SK-N-SH (cell line): ENCODE measurements around the gene C3orf22. TPM values are rescaled to one million over a fixed set of nuclear protein-coding genes. Genes with fewer than 3 reads are reported as not detected.

Experiments used
- CTCF ChIA-PET: fragments of 300-600, 350-600 bp; formaldehyde crosslinking; extraction: SDS; loops from one replicate; lab custom pipeline; 2021; lab: Yijun Ruan, JAX
- POLR2A ChIA-PET: fragments of 350-600 bp; sonication (Branson Sonifier 250); formaldehyde crosslinking; extraction: SDS; loops from one replicate; lab custom pipeline; 2020; ENCODE audit warnings: antibody characterized with exemption, inconsistent platforms; lab: Yijun Ruan, JAX
- DNase-seq: peaks from one replicate; pipeline ENCODE4 v3.0.0; 2012
- H2AFZ ChIP-seq: fragments of 200-600 bp; sonication (generic); 2 replicates; pipeline ENCODE4 v1.8.1; 2016; ENCODE audit warnings: antibody characterized with exemption, mild to moderate bottlenecking, low read depth
- H3F3A ChIP-seq: fragments of 200-600 bp; sonication (generic); replicated peaks from 2 replicates; pipeline ENCODE3; 2016; ENCODE audit warnings: antibody characterized with exemption, mild to moderate bottlenecking; ENCODE audit not compliant: insufficient read depth
- H3K27ac ChIP-seq, 2 experiments: fragments of 200-500 bp in 1 of 2; fragments of 200-600 bp in 1 of 2; sonication (Bioruptor generic) in 1 of 2; sonication (generic), shearing (Covaris generic) in 1 of 2; 2 replicates each; pipeline versions ENCODE4 v1.5.1 to v1.6.1; 2014 to 2016; ENCODE audit warnings: low read depth in 2 of 2, inconsistent platforms in 1 of 2, low read length in 1 of 2, mild to moderate bottlenecking in 1 of 2, mixed read lengths in 1 of 2
- H3K27me3 ChIP-seq: fragments of 200-600 bp; sonication (generic), shearing (Covaris generic); 2 replicates; pipeline ENCODE4 v1.6.1; 2016; ENCODE audit warnings: mixed run types; ENCODE audit not compliant: insufficient read depth
- H3K36me3 ChIP-seq, 2 experiments: fragments of 200-500 bp in 1 of 2; fragments of 200-600 bp in 1 of 2; sonication (Bioruptor generic) in 1 of 2; sonication (generic) in 1 of 2; replicated peaks in 1 of 2; 2 replicates each; pipeline versions ENCODE3 to v1.5.1; 2014 to 2016; ENCODE audit warnings: low read length in 1 of 2, mild to moderate bottlenecking in 1 of 2; ENCODE audit not compliant: insufficient read depth in 2 of 2, control insufficient read depth in 1 of 2
- H3K4me1 ChIP-seq, 2 experiments: fragments of 200-500 bp in 1 of 2; fragments of 200-600 bp in 1 of 2; sonication (Bioruptor generic) in 1 of 2; sonication (generic), shearing (Covaris generic) in 1 of 2; 2 replicates each; pipeline versions ENCODE4 v1.5.1 to v1.6.1; 2014 to 2016; ENCODE audit warnings: low read depth in 1 of 2, low read length in 1 of 2, mixed run types in 1 of 2; ENCODE audit not compliant: insufficient read depth in 2 of 2, control insufficient read depth in 1 of 2
- H3K4me2 ChIP-seq: fragments of 200-600 bp; sonication (generic), shearing (Covaris generic); 2 replicates; pipeline ENCODE4 v1.6.1; 2017; ENCODE audit warnings: mixed run types
- H3K4me3 ChIP-seq, 2 experiments: fragments of 200-500 bp in 1 of 2; fragments of 200-600 bp in 1 of 2; sonication (Bioruptor generic) in 1 of 2; sonication (generic), shearing (Covaris generic) in 1 of 2; 2 replicates each; pipeline versions ENCODE4 v1.5.1 to v1.8.1; 2014 to 2016; ENCODE audit warnings: low read depth in 2 of 2, inconsistent platforms in 1 of 2, low read length in 1 of 2, mild to moderate bottlenecking in 1 of 2, mixed read lengths in 1 of 2, moderate library complexity in 1 of 2
- H3K79me2 ChIP-seq: fragments of 200-600 bp; sonication (generic); 2 replicates; pipeline ENCODE4 v1.8.1; 2017; ENCODE audit warnings: mild to moderate bottlenecking; ENCODE audit not compliant: insufficient read depth
- H3K9ac ChIP-seq: fragments of 200-600 bp; sonication (generic); 2 replicates; pipeline ENCODE4 v1.6.1; 2017; ENCODE audit warnings: mixed run types
- H3K9me2 ChIP-seq: fragments of 200-600 bp; sonication (generic); 2 replicates; pipeline ENCODE4 v1.6.1; 2017; ENCODE audit warnings: mixed run types
- H3K9me3 ChIP-seq: fragments of 200-600 bp; sonication (generic); 2 replicates; pipeline ENCODE4 v1.6.1; 2017; ENCODE audit warnings: mixed run types, mild to moderate bottlenecking, moderate library complexity
- H4K20me1 ChIP-seq: fragments of 200-600 bp; sonication (generic); 2 replicates; pipeline ENCODE4 v1.6.1; 2017; ENCODE audit warnings: mild to moderate bottlenecking, mixed run types; ENCODE audit not compliant: insufficient read depth
- CHD2 ChIP-seq: fragments of 150-350 bp; IDR thresholded peaks from 2 replicates; pipeline ENCODE4 v1.6.1; 2018; ENCODE audit warnings: low read length; ENCODE audit not compliant: partially characterized antibody
- CTCF ChIP-seq: fragments of 200-600 bp; sonication (generic); IDR thresholded peaks from 2 replicates; pipeline ENCODE4 v1.6.1; 2017; ENCODE audit warnings: antibody characterized with exemption, mild to moderate bottlenecking, moderate library complexity
- ELF1 ChIP-seq: IDR thresholded peaks from 2 replicates; pipeline ENCODE4 v1.4.0; 2012
- EP300 ChIP-seq, 2 experiments: IDR thresholded peaks; 2 replicates each; pipeline versions ENCODE4 v1.4.0 to v1.6.1; 2012; ENCODE audit warnings: borderline replicate concordance in 1 of 2, low read depth in 1 of 2, low read length in 1 of 2
- EZH2phosphoT487 ChIP-seq: fragments of 200-600 bp; sonication (generic); IDR thresholded peaks from 2 replicates; pipeline ENCODE4 v1.6.1; 2017; ENCODE audit warnings: low read depth, mixed run types, mild to moderate bottlenecking, antibody characterized with exemption, moderate library complexity, borderline replicate concordance
- GABPA ChIP-seq: IDR thresholded peaks from 2 replicates; pipeline ENCODE4 v1.4.0; 2012; ENCODE audit warnings: low read depth, mild to moderate bottlenecking
- JUND ChIP-seq: IDR thresholded peaks from 2 replicates; pipeline ENCODE4 v1.4.0; 2012
- MXI1 ChIP-seq: IDR thresholded peaks from 2 replicates; pipeline ENCODE4 v1.6.1; 2012; ENCODE audit warnings: mild to moderate bottlenecking, low read depth, low read length, improper control_type of control experiment
- NFIC ChIP-seq: IDR thresholded peaks from 2 replicates; pipeline ENCODE4 v1.4.0; 2012; ENCODE audit warnings: borderline replicate concordance
- POLR2AphosphoS5 ChIP-seq: IDR thresholded peaks from 2 replicates; pipeline ENCODE4 v1.6.1; 2012; ENCODE audit warnings: low read depth, low read length
- RCOR1 ChIP-seq: fragments of 150-350 bp; IDR thresholded peaks from 2 replicates; pipeline ENCODE4 v1.6.1; 2017; ENCODE audit warnings: antibody characterized with exemption, low read length
- RFX5 ChIP-seq: IDR thresholded peaks from 2 replicates; pipeline ENCODE4 v1.6.1; 2012; ENCODE audit warnings: mild to moderate bottlenecking, improper control_type of control experiment, low read length
- RXRA ChIP-seq: IDR thresholded peaks from 2 replicates; pipeline ENCODE4 v1.4.0; 2012; ENCODE audit warnings: low read depth, mild to moderate bottlenecking, borderline replicate concordance
- SIN3A ChIP-seq: IDR thresholded peaks from 2 replicates; pipeline ENCODE4 v1.6.1; 2012; ENCODE audit warnings: low read depth, mild to moderate bottlenecking, low read length, moderate library complexity, borderline replicate concordance
- SMC3 ChIP-seq: IDR thresholded peaks from 2 replicates; pipeline ENCODE4 v1.6.1; 2012; ENCODE audit warnings: low read depth, low read length, improper control_type of control experiment
- TEAD4 ChIP-seq: IDR thresholded peaks from 2 replicates; pipeline ENCODE4 v1.4.0; 2012; ENCODE audit warnings: mild to moderate bottlenecking, borderline replicate concordance; ENCODE audit not compliant: insufficient read depth
- USF1 ChIP-seq: IDR thresholded peaks from 2 replicates; pipeline ENCODE4 v1.4.0; 2012; ENCODE audit warnings: low read depth, borderline replicate concordance
- YY1 ChIP-seq: IDR thresholded peaks from 2 replicates; pipeline ENCODE4 v1.4.0; 2012; ENCODE audit warnings: low read depth, mild to moderate bottlenecking
- ZBTB33 ChIP-seq: IDR thresholded peaks from 2 replicates; pipeline ENCODE4 v1.4.0; 2012; ENCODE audit warnings: low read depth, borderline replicate concordance
- WGBS: methylation state at CpG from one replicate; pipeline ENCODE4 v1.1.6; 2017; ENCODE audit warnings: low lambda C conversion rate; 5-methylcytosine and 5-hydroxymethylcytosine counted together
- polyA plus RNA-seq, 3 experiments: library from polyadenylated mRNA; depleted of rRNA; stranded (reverse); fragments of >200 nt; gene quantifications; 2 replicates each; pipeline ENCODE4 v1.2.3, GENCODE V29; 2012

C3orf22 gene
- polyA plus RNA-seq, 1 of the 3 experiments (the other 2 are of a cell fraction), result not detected

DNA sequence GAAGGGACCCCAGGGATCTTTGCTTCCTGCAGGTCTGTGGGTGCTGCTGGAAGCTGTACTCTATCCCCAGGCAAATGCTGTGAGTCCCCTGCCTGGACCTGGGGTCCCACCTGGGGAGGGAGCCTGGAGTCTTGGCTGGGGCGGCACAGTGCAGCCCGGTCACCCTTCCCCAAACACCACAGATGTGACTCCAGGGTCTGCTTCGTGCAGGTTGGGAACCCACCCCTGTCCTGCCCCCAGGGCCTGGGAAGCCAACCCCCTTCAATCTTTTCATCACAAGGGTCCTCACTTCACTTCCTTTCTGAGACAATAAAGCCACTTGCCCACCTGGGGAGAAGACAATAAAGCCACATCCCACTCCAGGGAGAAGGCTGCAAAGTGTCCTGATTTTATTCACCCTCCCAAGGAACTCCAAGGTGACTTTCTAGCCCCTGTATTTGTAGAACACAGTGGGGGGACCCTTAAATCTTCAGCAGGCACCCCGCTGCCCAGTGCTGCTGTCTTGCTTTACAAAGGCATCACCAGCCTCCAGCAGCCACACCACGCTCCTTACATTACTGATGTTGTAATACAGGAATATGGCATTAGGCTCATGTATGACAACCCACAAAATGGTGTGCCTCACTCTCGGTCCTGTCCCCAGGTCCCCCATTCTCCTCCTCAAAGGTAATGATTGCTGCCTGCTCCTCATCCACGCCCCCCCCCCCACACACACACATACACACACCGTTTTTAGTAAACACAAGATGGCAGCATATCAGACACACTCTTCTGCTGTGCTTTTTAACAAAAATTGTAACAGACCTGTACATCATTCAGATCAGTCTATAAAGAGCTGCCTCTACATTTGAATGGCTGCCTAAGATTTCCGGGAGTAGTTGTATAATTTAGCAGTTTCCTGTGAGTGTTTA lies 9.9 kb downstream of the C3orf22 start (continued):
- TF ChIP-seq CHD2, result no peak
- no peak for TF ChIP-seq RXRA
- no peak for TF ChIP-seq GABPA

DNA sequence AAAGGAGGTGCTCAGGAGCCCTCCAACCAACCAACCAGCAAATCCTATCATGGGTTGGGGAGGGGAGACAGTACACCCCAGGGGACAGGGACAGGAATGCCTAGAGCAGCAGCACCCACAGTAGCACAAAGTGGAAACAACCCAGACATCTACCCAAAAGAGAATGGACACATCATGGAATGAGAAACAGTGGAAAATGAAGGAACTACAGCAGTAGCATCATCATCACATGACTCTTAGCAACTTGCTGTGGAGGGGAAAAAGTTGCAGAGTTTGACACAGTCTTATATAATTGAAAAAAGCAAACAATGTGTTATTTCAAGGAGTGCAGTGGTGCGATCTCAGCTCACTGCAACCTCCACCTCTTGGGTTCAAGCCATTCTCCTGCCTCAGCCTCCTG lies 11.0 kb downstream of the C3orf22 start:
- WGBS, result 71% methylated on average over 1 of the region's 1 CpG
- H3K27ac ChIP-seq, result no peak overlapping the region
- H4K20me1 ChIP-seq, result no peaks in the 10 kb centered on the region
- no peak overlapping the region for H2AFZ ChIP-seq
- H3F3A ChIP-seq, result no peaks in the 10 kb centered on the region
- H3K4me2 ChIP-seq, result no peak overlapping the region
- no peak for DNase-seq
- H3K9me2 ChIP-seq, result no peaks in the 10 kb centered on the region
- peaks cover 9% of the 10 kb centered on the region; the same call in 1 of the 2 replicates for H3K27me3 ChIP-seq
- POLR2A ChIA-PET, result no interaction called here
- no peaks in the 10 kb centered on the region for H3K36me3 ChIP-seq
- peaks cover 0 to 4% of the 10 kb centered on the region in 2 experiments; a peak in 1 of 4 replicates for H3K4me1 ChIP-seq
- H3K9me3 ChIP-seq, result no peaks in the 10 kb centered on the region
- TF ChIP-seq CHD2, result no peak
- TF ChIP-seq POLR2AphosphoS5, result no peak
- no peak for TF ChIP-seq YY1
- TF ChIP-seq RFX5, result no peak
- no peak for TF ChIP-seq EZH2phosphoT487
- no peak for TF ChIP-seq JUND
- no peak for TF ChIP-seq NFIC
- no peak for TF ChIP-seq CTCF
- TF ChIP-seq RCOR1, result no peak
- no peak for TF ChIP-seq ZBTB33
- TF ChIP-seq SMC3, result no peak
- no peak for TF ChIP-seq ELF1
- TF ChIP-seq USF1, result no peak
- no peak for TF ChIP-seq SIN3A
- no peak for TF ChIP-seq MXI1
- TF ChIP-seq EP300 (IDR thresholded peaks at IDR 0.05; ENCODE audit: borderline replicate concordance in 1 of 2, low read depth in 1 of 2, low read length in 1 of 2), result no peak
- TF ChIP-seq TEAD4, result no peak
- CTCF ChIA-PET, result interaction anchor here (0.6 to 1.3 kb wide), 6 partner anchors 11 to 47 kb away, joined by 3 to 4 read pairs (median 3); no protein-coding TSS in a partner anchor
- no peaks in the 10 kb centered on the region for H3K79me2 ChIP-seq
- H3K9ac ChIP-seq, result no peak overlapping the region
- H3K4me3 ChIP-seq, result no peak overlapping the region
